Cardiac fibroblast (primary cell): ENCODE results near the gene DNTTIP2.

Experiments used
- DNase-seq, 2 donors: peaks; one replicate each; pipeline versions ENCODE4 v3.0.0 to v3.0.0-alpha.2; 2010; ENCODE audit warnings: low read depth in 2 of 2
- H3K4me3 ChIP-seq, 2 donors: replicated peaks in 1 of 2; 1 replicate in 1 of 2; 2 replicates in 1 of 2; pipeline ENCODE4 v1.5.1; 2011; ENCODE audit warnings: low read depth in 2 of 2, low read length in 2 of 2, mild to moderate bottlenecking in 2 of 2, moderate library complexity in 1 of 2
- TF ChIP-seq, protein P1 (sequence below): IDR thresholded peaks from one replicate; pipeline ENCODE4 v1.5.1; 2011; ENCODE audit warnings: low read depth, mild to moderate bottlenecking, low read length, inconsistent platforms

The DNTTIP2 gene

DNA sequence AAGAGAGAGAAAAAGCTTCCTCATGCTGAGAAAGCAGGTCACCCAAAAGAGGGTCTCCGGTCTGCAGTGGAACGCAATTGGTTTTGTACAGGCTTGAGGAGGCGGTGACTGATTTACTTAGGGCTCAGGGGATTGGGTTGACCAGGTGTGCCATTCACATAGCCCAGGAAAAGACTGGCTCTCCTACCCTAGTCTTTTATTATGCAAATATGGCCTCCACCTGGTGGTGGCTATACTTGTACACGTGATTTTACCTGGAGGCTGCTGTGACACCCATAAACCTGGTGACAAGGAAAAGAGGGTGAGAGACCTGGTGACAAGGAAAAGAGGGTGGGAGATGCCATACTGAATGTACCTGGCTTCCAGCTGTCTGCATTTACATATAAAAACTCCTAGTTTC is 49.9 kb downstream of the DNTTIP2 start:
- TF ChIP-seq, protein P1, sequence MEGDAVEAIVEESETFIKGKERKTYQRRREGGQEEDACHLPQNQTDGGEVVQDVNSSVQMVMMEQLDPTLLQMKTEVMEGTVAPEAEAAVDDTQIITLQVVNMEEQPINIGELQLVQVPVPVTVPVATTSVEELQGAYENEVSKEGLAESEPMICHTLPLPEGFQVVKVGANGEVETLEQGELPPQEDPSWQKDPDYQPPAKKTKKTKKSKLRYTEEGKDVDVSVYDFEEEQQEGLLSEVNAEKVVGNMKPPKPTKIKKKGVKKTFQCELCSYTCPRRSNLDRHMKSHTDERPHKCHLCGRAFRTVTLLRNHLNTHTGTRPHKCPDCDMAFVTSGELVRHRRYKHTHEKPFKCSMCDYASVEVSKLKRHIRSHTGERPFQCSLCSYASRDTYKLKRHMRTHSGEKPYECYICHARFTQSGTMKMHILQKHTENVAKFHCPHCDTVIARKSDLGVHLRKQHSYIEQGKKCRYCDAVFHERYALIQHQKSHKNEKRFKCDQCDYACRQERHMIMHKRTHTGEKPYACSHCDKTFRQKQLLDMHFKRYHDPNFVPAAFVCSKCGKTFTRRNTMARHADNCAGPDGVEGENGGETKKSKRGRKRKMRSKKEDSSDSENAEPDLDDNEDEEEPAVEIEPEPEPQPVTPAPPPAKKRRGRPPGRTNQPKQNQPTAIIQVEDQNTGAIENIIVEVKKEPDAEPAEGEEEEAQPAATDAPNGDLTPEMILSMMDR = no peak
- no peak for DNase-seq
- no peak overlapping the region for H3K4me3 ChIP-seq

- no peak for DNase-seq
- H3K4me3 ChIP-seq = no peak overlapping the region
- TF ChIP-seq, protein P1 = no peak
Observed at GRCh38 chr1:93828367-93828755, 50.6 kb downstream of the DNTTIP2 start.

- TF ChIP-seq, protein P1 = no peak
- no peak overlapping the region for H3K4me3 ChIP-seq
- DNase-seq = peak; percentile 45 to 54
Observed at GRCh38 chr1:93827633-93828366, 51.2 kb downstream of the DNTTIP2 start.

GRCh38 chr1:93827128-93827527 is 51.9 kb downstream of the DNTTIP2 start:
- no peak for DNase-seq
- TF ChIP-seq, protein P1 = no peak
- no peak overlapping the region for H3K4me3 ChIP-seq

- no peak for DNase-seq
- H3K4me3 ChIP-seq = no peak overlapping the region
- TF ChIP-seq, protein P1 = no peak
Observed at GRCh38 chr1:93824834-93825233, 54.2 kb downstream of the DNTTIP2 start.

GRCh38 chr1:93822730-93823425 is 56.1 kb downstream of the DNTTIP2 start:
- TF ChIP-seq, protein P1 = no peak
- DNase-seq = no peak
- H3K4me3 ChIP-seq = no peak overlapping the region
